NCI-H2029 (cell line): ENCODE measurements around the gene FUT1.

Source experiments
- DNase-seq: peaks from one replicate; lab custom pipeline; 2025; lab: John Stamatoyannopoulos, UW

FUT1 gene

GRCh38 chr19:48741129-48741999 lies 11.1 kb downstream of the FUT1 start:
- DNase-seq = no peak

DNA sequence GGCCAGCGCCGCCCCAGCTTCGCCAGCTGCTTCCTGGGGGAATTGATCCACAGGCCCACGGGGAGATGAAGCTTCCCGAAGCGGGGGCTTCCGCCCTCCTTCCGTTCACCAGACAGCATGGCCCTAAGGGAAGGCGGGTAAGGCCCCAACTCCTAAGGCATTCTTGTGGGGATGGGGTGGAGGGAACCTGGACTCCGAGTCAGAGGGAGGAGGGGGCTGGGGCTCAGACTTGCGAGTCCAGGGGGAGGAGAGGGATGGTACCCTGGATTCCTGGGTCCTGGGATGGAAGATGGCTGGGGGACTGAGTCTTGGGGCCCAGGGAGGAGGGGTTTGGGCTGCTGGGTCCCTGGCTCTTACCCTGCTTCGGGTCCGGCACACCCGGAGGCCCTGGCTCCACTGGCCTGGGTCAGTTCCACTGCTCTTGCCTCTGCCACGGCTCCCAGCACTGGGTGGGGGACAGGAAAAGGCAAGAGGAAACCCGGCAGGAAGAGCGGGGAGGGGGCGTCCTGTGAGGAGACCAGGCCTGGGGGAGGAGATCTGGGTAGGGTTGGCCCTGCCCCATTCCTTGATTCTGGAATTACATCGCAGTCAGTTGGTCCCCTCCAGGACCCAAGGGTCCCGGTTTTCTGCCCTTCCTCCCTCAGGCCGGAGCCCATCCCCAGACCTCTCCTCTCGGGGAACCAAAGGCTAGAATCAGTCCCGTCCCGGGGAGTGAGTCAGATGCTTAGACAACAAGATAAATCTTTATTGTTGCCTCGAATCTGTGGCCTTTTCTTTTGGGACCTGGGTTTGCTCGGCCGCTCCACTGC lies 12.1 kb downstream of the FUT1 start, which contains the start of gene RASIP1:
TSS of gene RASIP1 (minus strand) at position 447 of the 809 bp plus-strand sequence. CDS start at position 119, 328 bp downstream.
- DNase-seq = no peak

GRCh38 chr19:48739404-48740163 lies 12.9 kb downstream of the FUT1 start:
- no peak for DNase-seq

DNA sequence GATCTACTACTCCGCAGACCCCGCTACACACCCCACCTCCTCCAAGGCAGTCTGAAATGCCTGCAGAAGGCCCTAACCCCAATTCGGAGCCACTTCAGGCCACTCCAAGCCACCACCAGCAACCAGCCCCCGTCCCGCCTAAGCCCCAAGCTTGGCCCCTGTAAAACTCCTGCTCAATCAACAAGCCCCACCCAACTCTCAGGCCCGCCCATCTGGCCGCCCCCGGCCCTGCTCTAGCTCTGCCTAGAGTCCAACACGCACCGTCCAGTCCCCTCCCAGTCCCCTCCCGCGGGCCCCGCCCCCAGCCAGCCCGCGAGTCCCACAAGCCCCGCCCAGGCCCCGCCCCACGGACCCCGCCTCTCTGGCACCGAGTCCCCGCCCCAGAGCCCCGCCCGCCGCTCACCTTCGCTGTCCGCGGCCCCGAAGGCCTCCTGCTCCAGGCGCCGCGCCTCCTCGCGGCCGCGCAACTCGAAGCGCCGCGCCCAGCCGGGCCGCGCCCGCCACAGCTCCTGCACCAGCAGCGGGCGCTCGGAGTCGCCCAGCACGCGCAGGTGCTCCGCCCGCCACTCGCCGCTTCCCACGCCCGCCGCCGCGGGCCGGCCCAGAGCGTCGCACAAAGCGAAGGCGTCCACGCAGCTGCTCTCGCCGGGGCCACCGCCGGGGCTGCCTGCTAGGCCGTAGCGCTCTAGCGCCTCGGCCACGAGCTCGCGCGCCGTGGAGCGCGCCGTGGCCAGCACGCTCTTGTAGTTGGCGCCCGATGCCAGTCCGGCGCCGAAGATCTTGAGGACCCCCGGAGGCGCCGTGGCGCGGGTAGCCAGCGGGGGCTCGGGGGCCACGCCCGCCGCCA lies 13.7 kb downstream of the FUT1 start:
- peak; percentile 88 for DNase-seq

GRCh38 chr19:48737360-48737998 lies 15.0 kb downstream of the FUT1 start:
- peak; percentile 30 for DNase-seq

GRCh38 chr19:48735031-48735615 lies 17.3 kb downstream of the FUT1 start:
- DNase-seq = no peak

GRCh38 chr19:48734625-48735024 lies 17.8 kb downstream of the FUT1 start:
- DNase-seq = no peak

GRCh38 chr19:48731452-48731851 lies 21.0 kb downstream of the FUT1 start:
- no peak for DNase-seq

- no peak for DNase-seq
These were observed 23.4 kb downstream of the FUT1 start for GRCh38 chr19:48728911-48729664.

- DNase-seq = no peak
These were observed 25.9 kb downstream of the FUT1 start for GRCh38 chr19:48726556-48726955.

DNA sequence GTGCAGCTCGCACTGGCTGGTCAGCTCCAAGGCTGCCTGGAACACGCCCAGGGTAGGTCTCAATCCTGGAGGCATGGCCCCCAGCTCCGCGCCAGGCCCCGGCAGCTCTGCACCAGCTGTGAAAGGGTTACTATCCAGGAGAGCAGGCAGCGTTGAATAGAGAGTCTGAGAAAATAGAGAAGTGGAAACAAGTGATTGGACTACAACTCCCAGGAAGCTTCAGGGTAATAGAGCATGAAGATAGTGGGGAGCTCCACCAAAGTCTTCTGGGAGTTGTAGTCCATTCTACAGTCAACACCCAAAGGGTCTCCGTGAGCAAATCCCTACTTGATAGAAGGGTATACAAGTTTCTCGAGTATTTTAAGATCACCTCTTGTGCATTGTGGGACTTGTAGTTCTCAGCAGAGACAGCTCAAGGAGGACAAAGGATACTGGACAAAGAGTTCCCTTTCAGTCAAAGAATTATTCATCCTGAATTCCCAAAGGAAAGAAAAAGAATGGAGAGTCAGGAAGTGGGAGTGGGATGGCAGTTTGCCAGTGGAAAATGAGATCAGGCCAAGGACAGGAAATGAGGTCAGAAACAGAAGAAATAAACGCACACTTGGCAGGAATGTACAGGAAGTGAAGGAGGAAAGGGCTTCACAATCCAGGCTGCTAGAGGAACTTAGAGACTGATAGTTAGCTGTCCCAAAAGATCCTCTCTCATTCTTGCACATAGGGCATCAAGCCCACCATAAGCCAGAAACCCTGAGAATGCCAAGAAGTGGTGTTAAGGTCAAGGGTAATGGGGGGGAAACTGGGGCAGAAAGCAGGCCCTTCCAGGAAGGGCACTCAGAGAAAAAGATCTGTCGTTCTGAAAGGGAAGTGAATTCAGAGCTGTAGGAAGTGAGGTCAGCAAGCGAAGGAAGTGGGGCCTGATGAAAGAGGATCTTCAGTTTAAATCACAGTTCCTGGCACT lies 27.4 kb downstream of the FUT1 start:
- DNase-seq = peak; percentile 88

DNA sequence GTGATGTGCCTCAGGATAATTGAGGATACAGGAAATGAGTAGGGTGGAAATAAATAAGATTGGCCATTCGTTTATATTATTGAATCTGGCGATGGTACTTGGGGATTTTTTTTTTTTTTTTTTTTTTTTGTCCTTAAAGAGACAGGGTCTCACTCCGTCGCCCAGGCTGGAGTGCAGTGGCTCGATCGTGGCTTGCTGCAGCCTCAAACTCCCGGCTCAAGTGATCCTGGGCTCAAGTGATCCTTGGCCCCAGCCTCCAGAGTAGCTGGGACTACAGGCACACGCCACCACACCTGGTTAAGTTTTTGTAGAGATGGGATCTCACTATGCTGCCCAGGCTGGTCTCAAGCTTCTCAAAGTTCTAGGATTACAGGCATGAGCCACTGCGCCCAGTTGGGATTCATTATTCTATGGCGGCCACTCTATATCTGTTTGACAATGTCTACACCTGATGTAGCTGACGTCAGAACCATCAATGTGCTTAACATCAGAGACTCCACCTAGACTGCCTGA lies 30.2 kb downstream of the FUT1 start:
- no peak for DNase-seq

- peak; percentile 99 for DNase-seq
These were observed 31.7 kb downstream of the FUT1 start for GRCh38 chr19:48720613-48721296.

- no peak for DNase-seq
These were observed 32.2 kb downstream of the FUT1 start for GRCh38 chr19:48720251-48720612.

GRCh38 chr19:48719263-48720171 lies 32.9 kb downstream of the FUT1 start, which contains the start of gene MAMSTR:
TSS of gene MAMSTR (minus strand) at chr19:48719725. CDS start at chr19:48719031, 694 bp downstream.
- no peak for DNase-seq

GRCh38 chr19:48718711-48719231 lies 33.7 kb downstream of the FUT1 start:
- DNase-seq = no peak
